ENCODE measurements around the gene AIM2. TPM values are rescaled to one million over a fixed set of nuclear protein-coding genes. Genes with fewer than 3 reads are reported as not detected.

AIM2 gene
- total and polyA plus RNA-seq, 10 of the 15 experiments (the other 5 are each of a cell fraction or from before 2014, with no cell fraction given) = 7.9 to 35.7 (median 12.8) TPM

DNA sequence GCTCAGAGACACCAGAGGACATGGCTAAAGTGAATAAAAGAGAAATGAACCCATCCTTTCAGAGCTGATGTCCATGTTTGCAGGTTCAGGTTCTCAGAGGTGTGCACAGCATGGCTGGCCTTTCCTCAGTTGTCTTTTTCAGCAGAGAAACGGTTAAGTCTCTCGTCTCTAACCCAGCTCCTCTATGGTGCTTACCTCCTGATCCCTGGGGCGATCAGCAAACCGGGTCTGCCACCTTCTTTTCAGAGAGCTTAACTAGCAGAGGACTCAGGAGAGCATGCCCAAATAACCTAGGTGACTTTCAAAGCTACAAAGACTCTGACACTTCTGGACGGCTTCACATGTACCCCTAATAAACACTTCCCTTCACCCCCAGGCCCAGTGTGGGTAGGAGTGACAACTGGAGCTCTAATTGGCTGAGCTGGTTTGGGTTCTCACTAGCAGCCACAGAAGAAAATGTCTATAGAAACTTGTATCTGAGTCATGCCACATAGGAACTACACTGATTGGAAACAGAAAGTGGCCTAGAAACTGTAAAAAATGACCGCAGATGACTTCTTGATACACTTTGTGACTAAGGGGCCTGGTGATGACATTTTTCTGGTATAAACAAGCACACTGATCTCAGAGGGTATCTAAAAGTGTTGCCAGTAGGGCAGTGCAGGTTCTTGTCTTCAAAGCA lies at the start of gene AIM2 (continued):
- TF ChIP-seq, protein P1, sequence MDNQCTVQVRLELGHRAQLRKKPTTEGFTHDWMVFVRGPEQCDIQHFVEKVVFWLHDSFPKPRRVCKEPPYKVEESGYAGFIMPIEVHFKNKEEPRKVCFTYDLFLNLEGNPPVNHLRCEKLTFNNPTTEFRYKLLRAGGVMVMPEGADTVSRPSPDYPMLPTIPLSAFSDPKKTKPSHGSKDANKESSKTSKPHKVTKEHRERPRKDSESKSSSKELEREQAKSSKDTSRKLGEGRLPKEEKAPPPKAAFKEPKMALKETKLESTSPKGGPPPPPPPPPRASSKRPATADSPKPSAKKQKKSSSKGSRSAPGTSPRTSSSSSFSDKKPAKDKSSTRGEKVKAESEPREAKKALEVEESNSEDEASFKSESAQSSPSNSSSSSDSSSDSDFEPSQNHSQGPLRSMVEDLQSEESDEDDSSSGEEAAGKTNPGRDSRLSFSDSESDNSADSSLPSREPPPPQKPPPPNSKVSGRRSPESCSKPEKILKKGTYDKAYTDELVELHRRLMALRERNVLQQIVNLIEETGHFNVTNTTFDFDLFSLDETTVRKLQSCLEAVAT (IDR thresholded peaks at IDR 0.05) = peak; percentile 53; the same call in 1 of the 2 replicates
- TF ChIP-seq CEBPB (IDR thresholded peaks at IDR 0.05; ENCODE audit: borderline replicate concordance in 1 of 2, low read depth in 2 of 2, low read length in 2 of 2) (no peak), ATF7 (IDR thresholded peaks at IDR 0.05; ENCODE audit: low read depth) (peak; percentile 95), JUND (IDR thresholded peaks at IDR 0.05; ENCODE audit: low read depth, low read length) (no peak), POLR2AphosphoS5 (IDR thresholded peaks at IDR 0.05; ENCODE audit: low read length) (peak; percentile 96), CHD4 (IDR thresholded peaks at IDR 0.05) (no peak), NFXL1 (IDR thresholded peaks at IDR 0.05; ENCODE audit: borderline replicate concordance) (no peak), ZNF207 (IDR thresholded peaks at IDR 0.05; ENCODE audit: borderline replicate concordance) (no peak), BHLHE40 (IDR thresholded peaks at IDR 0.05; ENCODE audit: borderline replicate concordance in 1 of 2, low read depth in 2 of 2, low read length in 1 of 2) (no peak), NFIC (IDR thresholded peaks at IDR 0.05; ENCODE audit: low read depth, low read length) (peak; percentile 84; the same call in 1 of the 2 replicates), RCOR1 (conservative IDR thresholded peaks at IDR 0.05; ENCODE audit: low read depth, low read length) (no peak; the same call in 1 of the 2 replicates), TARDBP (IDR thresholded peaks at IDR 0.05; ENCODE audit: borderline replicate concordance) (no peak)
- TF ChIP-seq, protein P2, sequence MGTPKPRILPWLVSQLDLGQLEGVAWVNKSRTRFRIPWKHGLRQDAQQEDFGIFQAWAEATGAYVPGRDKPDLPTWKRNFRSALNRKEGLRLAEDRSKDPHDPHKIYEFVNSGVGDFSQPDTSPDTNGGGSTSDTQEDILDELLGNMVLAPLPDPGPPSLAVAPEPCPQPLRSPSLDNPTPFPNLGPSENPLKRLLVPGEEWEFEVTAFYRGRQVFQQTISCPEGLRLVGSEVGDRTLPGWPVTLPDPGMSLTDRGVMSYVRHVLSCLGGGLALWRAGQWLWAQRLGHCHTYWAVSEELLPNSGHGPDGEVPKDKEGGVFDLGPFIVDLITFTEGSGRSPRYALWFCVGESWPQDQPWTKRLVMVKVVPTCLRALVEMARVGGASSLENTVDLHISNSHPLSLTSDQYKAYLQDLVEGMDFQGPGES (IDR thresholded peaks at IDR 0.05) = no peak
- TF ChIP-seq, protein P3, sequence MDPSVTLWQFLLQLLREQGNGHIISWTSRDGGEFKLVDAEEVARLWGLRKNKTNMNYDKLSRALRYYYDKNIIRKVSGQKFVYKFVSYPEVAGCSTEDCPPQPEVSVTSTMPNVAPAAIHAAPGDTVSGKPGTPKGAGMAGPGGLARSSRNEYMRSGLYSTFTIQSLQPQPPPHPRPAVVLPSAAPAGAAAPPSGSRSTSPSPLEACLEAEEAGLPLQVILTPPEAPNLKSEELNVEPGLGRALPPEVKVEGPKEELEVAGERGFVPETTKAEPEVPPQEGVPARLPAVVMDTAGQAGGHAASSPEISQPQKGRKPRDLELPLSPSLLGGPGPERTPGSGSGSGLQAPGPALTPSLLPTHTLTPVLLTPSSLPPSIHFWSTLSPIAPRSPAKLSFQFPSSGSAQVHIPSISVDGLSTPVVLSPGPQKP (IDR thresholded peaks at IDR 0.05; ENCODE audit: low read depth, low read length) = no peak
- TF ChIP-seq, protein P4, sequence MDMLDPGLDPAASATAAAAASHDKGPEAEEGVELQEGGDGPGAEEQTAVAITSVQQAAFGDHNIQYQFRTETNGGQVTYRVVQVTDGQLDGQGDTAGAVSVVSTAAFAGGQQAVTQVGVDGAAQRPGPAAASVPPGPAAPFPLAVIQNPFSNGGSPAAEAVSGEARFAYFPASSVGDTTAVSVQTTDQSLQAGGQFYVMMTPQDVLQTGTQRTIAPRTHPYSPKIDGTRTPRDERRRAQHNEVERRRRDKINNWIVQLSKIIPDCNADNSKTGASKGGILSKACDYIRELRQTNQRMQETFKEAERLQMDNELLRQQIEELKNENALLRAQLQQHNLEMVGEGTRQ (IDR thresholded peaks at IDR 0.05; ENCODE audit: borderline replicate concordance, low read depth, low read length) = no peak
- TF ChIP-seq, protein P5, sequence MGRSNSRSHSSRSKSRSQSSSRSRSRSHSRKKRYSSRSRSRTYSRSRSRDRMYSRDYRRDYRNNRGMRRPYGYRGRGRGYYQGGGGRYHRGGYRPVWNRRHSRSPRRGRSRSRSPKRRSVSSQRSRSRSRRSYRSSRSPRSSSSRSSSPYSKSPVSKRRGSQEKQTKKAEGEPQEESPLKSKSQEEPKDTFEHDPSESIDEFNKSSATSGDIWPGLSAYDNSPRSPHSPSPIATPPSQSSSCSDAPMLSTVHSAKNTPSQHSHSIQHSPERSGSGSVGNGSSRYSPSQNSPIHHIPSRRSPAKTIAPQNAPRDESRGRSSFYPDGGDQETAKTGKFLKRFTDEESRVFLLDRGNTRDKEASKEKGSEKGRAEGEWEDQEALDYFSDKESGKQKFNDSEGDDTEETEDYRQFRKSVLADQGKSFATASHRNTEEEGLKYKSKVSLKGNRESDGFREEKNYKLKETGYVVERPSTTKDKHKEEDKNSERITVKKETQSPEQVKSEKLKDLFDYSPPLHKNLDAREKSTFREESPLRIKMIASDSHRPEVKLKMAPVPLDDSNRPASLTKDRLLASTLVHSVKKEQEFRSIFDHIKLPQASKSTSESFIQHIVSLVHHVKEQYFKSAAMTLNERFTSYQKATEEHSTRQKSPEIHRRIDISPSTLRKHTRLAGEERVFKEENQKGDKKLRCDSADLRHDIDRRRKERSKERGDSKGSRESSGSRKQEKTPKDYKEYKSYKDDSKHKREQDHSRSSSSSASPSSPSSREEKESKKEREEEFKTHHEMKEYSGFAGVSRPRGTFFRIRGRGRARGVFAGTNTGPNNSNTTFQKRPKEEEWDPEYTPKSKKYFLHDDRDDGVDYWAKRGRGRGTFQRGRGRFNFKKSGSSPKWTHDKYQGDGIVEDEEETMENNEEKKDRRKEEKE (IDR thresholded peaks at IDR 0.05) = no peak
- TF ChIP-seq, protein P6, sequence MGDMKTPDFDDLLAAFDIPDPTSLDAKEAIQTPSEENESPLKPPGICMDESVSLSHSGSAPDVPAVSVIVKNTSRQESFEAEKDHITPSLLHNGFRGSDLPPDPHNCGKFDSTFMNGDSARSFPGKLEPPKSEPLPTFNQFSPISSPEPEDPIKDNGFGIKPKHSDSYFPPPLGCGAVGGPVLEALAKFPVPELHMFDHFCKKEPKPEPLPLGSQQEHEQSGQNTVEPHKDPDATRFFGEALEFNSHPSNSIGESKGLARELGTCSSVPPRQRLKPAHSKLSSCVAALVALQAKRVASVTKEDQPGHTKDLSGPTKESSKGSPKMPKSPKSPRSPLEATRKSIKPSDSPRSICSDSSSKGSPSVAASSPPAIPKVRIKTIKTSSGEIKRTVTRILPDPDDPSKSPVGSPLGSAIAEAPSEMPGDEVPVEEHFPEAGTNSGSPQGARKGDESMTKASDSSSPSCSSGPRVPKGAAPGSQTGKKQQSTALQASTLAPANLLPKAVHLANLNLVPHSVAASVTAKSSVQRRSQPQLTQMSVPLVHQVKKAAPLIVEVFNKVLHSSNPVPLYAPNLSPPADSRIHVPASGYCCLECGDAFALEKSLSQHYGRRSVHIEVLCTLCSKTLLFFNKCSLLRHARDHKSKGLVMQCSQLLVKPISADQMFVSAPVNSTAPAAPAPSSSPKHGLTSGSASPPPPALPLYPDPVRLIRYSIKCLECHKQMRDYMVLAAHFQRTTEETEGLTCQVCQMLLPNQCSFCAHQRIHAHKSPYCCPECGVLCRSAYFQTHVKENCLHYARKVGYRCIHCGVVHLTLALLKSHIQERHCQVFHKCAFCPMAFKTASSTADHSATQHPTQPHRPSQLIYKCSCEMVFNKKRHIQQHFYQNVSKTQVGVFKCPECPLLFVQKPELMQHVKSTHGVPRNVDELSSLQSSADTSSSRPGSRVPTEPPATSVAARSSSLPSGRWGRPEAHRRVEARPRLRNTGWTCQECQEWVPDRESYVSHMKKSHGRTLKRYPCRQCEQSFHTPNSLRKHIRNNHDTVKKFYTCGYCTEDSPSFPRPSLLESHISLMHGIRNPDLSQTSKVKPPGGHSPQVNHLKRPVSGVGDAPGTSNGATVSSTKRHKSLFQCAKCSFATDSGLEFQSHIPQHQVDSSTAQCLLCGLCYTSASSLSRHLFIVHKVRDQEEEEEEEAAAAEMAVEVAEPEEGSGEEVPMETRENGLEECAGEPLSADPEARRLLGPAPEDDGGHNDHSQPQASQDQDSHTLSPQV (IDR thresholded peaks at IDR 0.05) = no peak

Data from GM12878 (cell line).